VCaP (cell line): Measurements from ENCODE around the gene RANBP1.

Experiments used
- H3K27ac ChIP-seq: fragments of 450-650 bp; 2 replicates; pipeline ENCODE4 v1.5.1; 2017
- CTCF ChIP-seq: fragments of 450-650 bp; conservative IDR thresholded peaks from 2 replicates; pipeline ENCODE4 v1.5.1; 2017; ENCODE audit warnings: mild to moderate bottlenecking, moderate library complexity

RANBP1 gene

DNA sequence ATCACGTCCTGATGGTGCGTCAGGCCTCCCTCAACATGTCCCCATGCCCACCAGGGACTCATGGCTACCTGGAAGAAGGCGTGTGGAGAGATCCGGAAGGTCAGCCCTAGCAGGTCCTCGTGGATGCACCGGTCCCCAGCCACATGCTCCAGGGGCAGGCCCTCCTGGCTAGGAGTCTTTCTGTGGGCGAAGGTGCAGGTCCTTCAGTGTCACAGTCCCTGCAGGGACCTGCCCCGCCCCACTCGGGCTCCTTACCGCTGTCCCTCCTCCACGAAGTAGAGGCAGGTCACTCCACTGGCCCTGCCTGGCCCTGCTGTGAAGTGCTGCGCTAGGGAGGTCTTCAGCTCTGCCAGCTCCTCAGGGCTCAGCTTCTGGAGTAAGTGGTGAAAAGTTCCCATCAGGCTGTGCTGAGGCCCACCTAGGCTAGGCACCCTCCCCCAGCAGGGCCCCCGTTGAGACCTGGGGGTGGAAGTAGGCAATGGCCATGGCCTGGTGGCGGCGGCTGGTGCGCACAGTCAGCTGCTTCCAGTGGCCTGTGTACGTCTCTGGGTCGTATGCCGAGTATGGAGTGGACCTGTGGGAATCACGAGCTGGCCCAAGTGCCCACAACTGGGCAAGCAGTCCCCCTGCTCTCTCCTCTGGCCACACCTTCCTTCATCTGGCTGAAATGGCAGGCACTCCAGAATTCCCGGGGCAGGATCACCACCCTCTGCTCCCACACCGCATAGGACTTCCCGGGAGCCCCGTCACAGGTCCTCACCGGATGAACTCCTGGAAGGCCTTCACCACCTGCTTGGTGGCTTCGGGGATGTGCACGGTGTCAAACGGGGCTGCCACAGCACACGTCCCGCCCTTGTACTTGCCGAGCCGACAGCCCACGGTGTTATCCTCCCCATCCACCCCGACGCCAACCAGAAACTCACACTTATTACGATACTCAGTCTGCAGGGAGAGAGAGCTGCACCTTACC is 1.1 kb upstream of the RANBP1 start:
- no peak for TF ChIP-seq CTCF
- peak overlapping the region; percentile 92; the same call in 1 of the 2 replicates for H3K27ac ChIP-seq

DNA sequence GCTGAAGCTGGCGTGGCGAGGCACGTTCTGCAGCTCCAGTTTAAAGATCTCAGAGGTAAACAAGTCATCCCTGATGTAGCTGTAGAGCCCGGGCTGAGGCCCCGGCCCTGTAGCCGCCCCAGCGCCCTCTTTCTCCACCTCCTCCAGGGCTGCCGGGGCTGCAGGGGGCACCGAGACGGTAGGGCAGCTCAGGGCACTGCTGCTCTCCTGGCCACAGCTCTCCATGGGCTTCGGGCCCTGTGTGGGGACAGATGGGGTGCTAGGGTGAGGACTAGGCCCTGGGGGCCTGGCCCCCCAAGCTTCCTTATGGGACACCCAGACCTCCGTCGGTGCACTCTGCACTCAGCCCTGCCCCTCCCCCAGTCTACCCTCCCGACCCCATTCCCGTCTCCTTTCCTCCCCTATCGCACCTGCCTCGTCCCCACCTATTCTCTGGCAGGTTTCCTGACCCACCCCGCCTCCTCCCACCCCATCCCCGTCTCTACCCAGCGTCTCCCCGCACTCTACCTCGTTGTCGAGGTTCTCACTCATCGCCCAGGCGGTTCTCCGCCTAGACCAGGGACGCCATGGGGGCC is 559 bp downstream of the RANBP1 start:
- H3K27ac ChIP-seq: peak overlapping the region; percentile 92

GRCh38 chr22:20116951-20117632 is 1.2 kb downstream of the RANBP1 start, which contains the start of gene TRMT2A:
TRMT2A (minus strand) TSS chr22:20117226; CDS start chr22:20116906, 320 bp downstream.
- peak; percentile 53 for TF ChIP-seq CTCF
- H3K27ac ChIP-seq: peak within 1 kb of the TSS; percentile 92

More for the DNA sequence above, 559 bp downstream of the RANBP1 start:
- TF ChIP-seq CTCF: no peak

DNA sequence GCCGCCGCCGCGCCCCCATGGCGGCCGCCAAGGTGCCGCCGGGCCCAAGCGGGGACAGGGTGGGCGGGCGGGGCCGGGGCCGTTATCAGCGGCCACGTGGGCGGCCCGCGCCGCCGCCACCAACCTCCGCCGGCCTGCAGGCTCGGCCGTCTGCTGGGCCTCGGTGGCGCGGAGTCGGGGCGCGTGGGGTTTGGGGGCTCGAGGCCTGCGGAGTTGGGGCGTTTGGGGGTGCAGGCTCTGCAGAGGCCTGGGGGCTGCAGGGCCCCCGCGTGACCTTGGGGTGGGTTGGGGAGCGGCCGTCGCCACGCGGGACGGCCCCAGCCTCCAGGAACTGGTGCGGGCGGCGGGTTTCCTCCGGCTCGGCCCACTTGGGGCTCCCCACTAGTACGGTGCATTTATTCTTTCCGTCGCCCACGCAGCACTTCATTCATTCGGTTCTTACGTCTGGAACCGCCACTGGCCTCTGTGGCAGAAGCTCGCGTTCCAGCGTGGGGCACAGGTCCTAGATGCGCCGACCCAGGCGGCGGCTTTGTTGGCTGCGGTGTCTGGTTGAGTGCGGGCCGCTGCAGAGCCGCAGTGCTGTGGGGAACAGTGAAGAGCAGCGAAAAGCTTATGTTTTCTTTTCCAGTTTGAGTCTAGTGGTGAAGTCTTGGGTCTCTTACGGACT is 1.9 kb downstream of the RANBP1 start:
- TF ChIP-seq CTCF: no peak
- H3K27ac ChIP-seq: peak overlapping the region; percentile 92

DNA sequence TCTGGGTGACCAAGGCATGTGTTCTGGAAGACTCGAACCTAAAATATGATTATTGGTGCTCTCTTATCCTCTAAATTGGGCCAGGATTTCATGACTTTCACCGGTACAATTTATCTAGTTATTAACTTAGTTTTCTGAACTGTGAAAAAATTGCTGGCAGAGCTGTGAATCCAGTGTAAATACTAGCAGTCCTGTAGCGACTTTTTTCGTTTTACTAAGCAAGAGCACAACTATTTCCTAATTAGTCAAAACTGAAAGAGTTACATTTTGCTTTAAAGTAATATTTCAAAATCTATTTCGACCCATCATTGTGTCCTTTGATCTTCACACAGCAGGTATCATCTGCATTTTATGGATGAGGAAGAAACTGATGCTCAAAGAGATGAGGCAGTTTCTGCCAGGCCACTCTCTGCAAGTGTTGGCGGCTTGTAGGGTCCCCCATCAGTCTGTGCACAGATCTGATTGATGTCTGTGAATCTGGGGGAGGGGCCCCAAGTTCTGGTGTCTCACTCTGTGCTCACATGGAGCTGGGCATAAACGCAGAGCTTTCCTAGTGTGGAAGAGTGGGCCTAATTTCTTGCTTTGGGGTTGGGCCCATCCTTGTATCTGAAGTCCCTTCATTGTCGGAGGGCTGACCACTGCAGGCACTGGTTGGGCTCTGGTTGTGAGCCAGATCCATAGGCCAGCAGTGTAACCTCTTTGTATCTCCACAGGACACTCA is 2.6 kb downstream of the RANBP1 start:
- H3K27ac ChIP-seq: peak overlapping the region; percentile 92
- TF ChIP-seq CTCF: no peak

- H3K27ac ChIP-seq: peak overlapping the region; percentile 92; the same call in 1 of the 2 replicates
Observed at GRCh38 chr22:20121856-20122415, 6.0 kb downstream of the RANBP1 start.

More at GRCh38 chr22:20121856-20122415, 6.0 kb downstream of the RANBP1 start:
- no peak for TF ChIP-seq CTCF
